HG02852 (cell line): ENCODE measurements around the gene PCNX2.
"Not testable (repeated sequence)": the region's sequence is repeated elsewhere in the genome, so short reads cannot be mapped to it uniquely, and the experiment has no call there.

Source experiments
- ATAC-seq: cut with Tn5 transposase; IDR thresholded peaks from one replicate; pipeline ENCODE4 v1.9.1; 2021; ENCODE audit warnings: mild to moderate bottlenecking, moderate library complexity; ENCODE audit not compliant: unreplicated experiment

PCNX2 gene

GRCh38 chr1:233166896-233167295 lies 128.6 kb downstream of the PCNX2 start:
- no peak for ATAC-seq

GRCh38 chr1:233163696-233164095 lies 131.8 kb downstream of the PCNX2 start:
- ATAC-seq = no peak

GRCh38 chr1:233158322-233158721 lies 137.2 kb downstream of the PCNX2 start:
- ATAC-seq = no peak

- ATAC-seq = no peak
Observed at GRCh38 chr1:233157245-233157644, 138.3 kb downstream of the PCNX2 start.

GRCh38 chr1:233151861-233152260 lies 143.7 kb downstream of the PCNX2 start:
- ATAC-seq = no peak

- ATAC-seq = no peak
Observed at GRCh38 chr1:233144434-233144833, 151.1 kb downstream of the PCNX2 start.

GRCh38 chr1:233143241-233143640 lies 152.3 kb downstream of the PCNX2 start:
- ATAC-seq = no peak

GRCh38 chr1:233140974-233141373 lies 154.6 kb downstream of the PCNX2 start:
- ATAC-seq = no peak

- no peak for ATAC-seq
Observed at GRCh38 chr1:233140499-233140898, 155.0 kb downstream of the PCNX2 start.

GRCh38 chr1:233138788-233139585 lies 156.5 kb downstream of the PCNX2 start:
- ATAC-seq = no peak

GRCh38 chr1:233135833-233136232 lies 159.7 kb downstream of the PCNX2 start:
- ATAC-seq = no peak

GRCh38 chr1:233132445-233132844 lies 163.1 kb downstream of the PCNX2 start:
- no peak for ATAC-seq

GRCh38 chr1:233129031-233129430 lies 166.5 kb downstream of the PCNX2 start:
- not testable (repeated sequence) for ATAC-seq

- no peak for ATAC-seq
Observed at GRCh38 chr1:233127157-233127556, 168.4 kb downstream of the PCNX2 start.

- ATAC-seq = no peak
Observed at GRCh38 chr1:233122779-233123178, 172.7 kb downstream of the PCNX2 start.

GRCh38 chr1:233121947-233122559 lies 173.5 kb downstream of the PCNX2 start:
- ATAC-seq = no peak

GRCh38 chr1:233114860-233115259 lies 180.7 kb downstream of the PCNX2 start:
- no peak for ATAC-seq

GRCh38 chr1:233114159-233114558 lies 181.4 kb downstream of the PCNX2 start:
- ATAC-seq = no peak

GRCh38 chr1:233113009-233113879 lies 182.3 kb downstream of the PCNX2 start:
- ATAC-seq = no peak

GRCh38 chr1:233112186-233113008 lies 183.1 kb downstream of the PCNX2 start:
- ATAC-seq = no peak

- no peak for ATAC-seq
Observed at GRCh38 chr1:233111731-233112130, 183.8 kb downstream of the PCNX2 start.
